HepG2 (cell line): ENCODE results near the gene DCLRE1B. TPM values are rescaled to one million over a fixed set of nuclear protein-coding genes. Genes with fewer than 3 reads are reported as not detected.

Experiments used
- ATAC-seq: fragments of 200-7000 bp; cut with Tn5 transposase; 3 replicates; pipeline ENCODE4 v1.9.1; 2020; ENCODE audit warnings: mild to moderate bottlenecking, moderate library complexity
- BruUV-seq: library from RNA; stranded (reverse); fragments of 400-500 nt; replicated peaks from 2 replicates; lab custom pipeline; 2021; lab: Mats Ljungman, UMichigan
- CTCF ChIA-PET: fragments of 300-600 bp; formaldehyde crosslinking; extraction: SDS; loops from one replicate; lab custom pipeline; 2021; ENCODE audit warnings: low total read pairs, inconsistent platforms, low intra/inter-chr PET ratio; lab: Yijun Ruan, JAX
- POLR2A ChIA-PET: fragments of 350-600 bp; sonication (Branson Sonifier 250); formaldehyde crosslinking; loops from one replicate; lab custom pipeline; 2020; ENCODE audit warnings: antibody characterized with exemption, inconsistent platforms; lab: Yijun Ruan, JAX
- DNase-seq: peaks from one replicate; pipeline ENCODE4 v3.0.0-alpha.2; 2015; ENCODE audit warnings: low spot score
- FAIRE-seq: peaks from 3 replicates; lab custom pipeline; 2011; peaks lifted over from hg19 to GRCh38; lab: Jason Lieb, UNC
- H2AFZ ChIP-seq: one replicate; pipeline ENCODE4 v1.6.1; 2011; ENCODE audit warnings: low read length, inconsistent platforms
- H3K27ac ChIP-seq: fragments of 300-600 bp; 3 replicates; pipeline ENCODE4 v1.8.0; 2011; ENCODE audit warnings: mixed run types, mild to moderate bottlenecking, mixed read lengths, low read length, inconsistent platforms; ENCODE audit not compliant: insufficient read depth; ENCODE audit errors: extremely low read length
- H3K27me3 ChIP-seq, 2 experiments: fragments of 200-600 bp in 1 of 2; 2 replicates in 1 of 2; 3 replicates in 1 of 2; pipeline versions ENCODE4 v1.6.0 to v1.8.0; 2011; ENCODE audit warnings: low read length in 2 of 2, mild to moderate bottlenecking in 2 of 2, moderate library complexity in 2 of 2, inconsistent platforms in 1 of 2; ENCODE audit not compliant: insufficient read depth in 2 of 2, control insufficient read depth in 1 of 2
- H3K36me3 ChIP-seq, 2 experiments: fragments of 200-600 bp in 1 of 2; replicated peaks in 1 of 2; 2 replicates in 1 of 2; 3 replicates in 1 of 2; pipeline versions ENCODE4 v1.5.1 to v1.8.0; 2011; ENCODE audit warnings: low read length in 2 of 2, inconsistent platforms in 1 of 2; ENCODE audit not compliant: insufficient read depth in 2 of 2, control insufficient read depth in 1 of 2
- H3K4me1 ChIP-seq: 2 replicates; pipeline ENCODE4 v1.5.1; 2012; ENCODE audit warnings: low read length, inconsistent platforms; ENCODE audit not compliant: insufficient read depth
- H3K4me2 ChIP-seq: 2 replicates; pipeline ENCODE4 v1.6.0; 2011; ENCODE audit warnings: low read depth, low read length, inconsistent platforms
- H3K4me3 ChIP-seq, 3 experiments: fragments of 200-600 bp in 1 of 3; sonication (generic), shearing (Covaris generic) in 1 of 3; replicated peaks in 1 of 3; 2 replicates each; pipeline ENCODE4 v1.5.1; 2011 to 2016; ENCODE audit warnings: low read length in 3 of 3, inconsistent platforms in 2 of 3, low read depth in 2 of 3, mild to moderate bottlenecking in 2 of 3, control low read depth in 1 of 3, mixed read lengths in 1 of 3; ENCODE audit not compliant: insufficient read depth in 1 of 3
- H3K79me2 ChIP-seq: one replicate; pipeline ENCODE4 v1.6.1; 2011; ENCODE audit warnings: low read length, inconsistent platforms; ENCODE audit not compliant: insufficient read depth
- H3K9ac ChIP-seq: 2 replicates; pipeline ENCODE4 v1.6.0; 2011; ENCODE audit warnings: mild to moderate bottlenecking, low read depth, low read length, inconsistent platforms; ENCODE audit not compliant: insufficient read depth
- H3K9me3 ChIP-seq: 2 replicates; pipeline ENCODE4 v1.5.1; 2012; ENCODE audit warnings: mild to moderate bottlenecking, low read length
- H4K20me1 ChIP-seq: 2 replicates; pipeline ENCODE4 v1.6.0; 2011; ENCODE audit warnings: inconsistent platforms, mild to moderate bottlenecking, low read length, moderate library complexity; ENCODE audit not compliant: insufficient read depth
- ATF1 ChIP-seq: IDR thresholded peaks from 2 replicates; pipeline ENCODE4 v1.6.1; 2016; ENCODE audit warnings: mild to moderate bottlenecking, control low read depth
- FOXK1 ChIP-seq: sonication (generic); formaldehyde crosslinking; IDR thresholded peaks from 2 replicates; pipeline ENCODE4 v1.4.0; 2020; ENCODE audit warnings: low read depth, missing genetic modification reagents, borderline replicate concordance
- FOXK2 ChIP-seq: fragments of 450-650 bp; IDR thresholded peaks from 2 replicates; pipeline ENCODE4 v1.6.1; 2016
- MAFF ChIP-seq: IDR thresholded peaks from 2 replicates; pipeline ENCODE4 v1.6.1; 2011; ENCODE audit warnings: low read depth, low read length, improper control_type of control experiment
- MAFK ChIP-seq, 2 experiments: IDR thresholded peaks in 1 of 2; conservative IDR thresholded peaks in 1 of 2; 2 replicates each; pipeline ENCODE4 v1.6.1; 2011; ENCODE audit warnings: improper control_type of control experiment in 2 of 2, low read length in 2 of 2
- SKI ChIP-seq: fragments of 450-650 bp; IDR thresholded peaks from one replicate; pipeline ENCODE4 v1.6.1; 2018; ENCODE audit warnings: mild to moderate bottlenecking; ENCODE audit not compliant: partially characterized antibody
- TEAD3 ChIP-seq: optimal IDR thresholded peaks from 2 replicates; pipeline ENCODE3; 2016; ENCODE audit warnings: borderline replicate concordance
- ZNF101 ChIP-seq: sonication (generic); formaldehyde crosslinking; IDR thresholded peaks from 2 replicates; pipeline ENCODE4 v1.4.0; 2020; ENCODE audit warnings: mild to moderate bottlenecking, low read depth, missing genetic modification reagents, borderline replicate concordance
- ZNF24 ChIP-seq: fragments of 450-650 bp; IDR thresholded peaks from 2 replicates; pipeline ENCODE4 v1.6.1; 2017; ENCODE audit warnings: antibody characterized with exemption, mild to moderate bottlenecking
- ZNF296 ChIP-seq: sonication (generic); formaldehyde crosslinking; conservative IDR thresholded peaks from 2 replicates; pipeline ENCODE4 v1.5.0; 2020; ENCODE audit warnings: mild to moderate bottlenecking, missing genetic modification reagents
- WGBS: methylation state at CpG from one replicate; pipeline ENCODE4 v1.1.6; 2017; ENCODE audit warnings: low lambda C conversion rate; 5-methylcytosine and 5-hydroxymethylcytosine counted together
- in situ Hi-C: cut with HindIII; loops from 2 replicates; pipeline ENCODE4 v1.10.0; 2017; ENCODE audit warnings: low pct_unique_long_range_greater_than_20kb; ENCODE audit not compliant: extremely low pct_ligation_motif_present
- intact Hi-C: fragments of 100-400 bp; cut with micrococcal nuclease; formaldehyde crosslinking; loops from one replicate; pipeline ENCODE4 v1.10.0; 2022; ENCODE audit not compliant: unreplicated experiment
- polyA plus RNA-seq, 8 experiments: library from polyadenylated mRNA; depleted of rRNA in 3 of 8; stranded (reverse) in 7 of 8; unstranded in 1 of 8; fragments of >200 nt; fragmentation: Illumina TruSeq in 4 of 8; extraction: Trizol in 4 of 8; gene quantifications; 2 replicates each; pipeline versions ENCODE4 v1.2.1 to v1.2.3, GENCODE V29; 2011 to 2016; ENCODE audit warnings: low read depth in 4 of 8, missing spikeins in 1 of 8, mixed read lengths in 1 of 8; ENCODE audit not compliant: insufficient read depth in 1 of 8
- total RNA-seq, 5 experiments: library from RNA; depleted of rRNA; stranded (reverse); fragments of >200 nt; fragmentation: Illumina TruSeq; extraction: Trizol; gene quantifications; 2 replicates each; pipeline ENCODE4 v1.2.3, GENCODE V29; 2016; ENCODE audit warnings: low read depth in 1 of 5
- TF ChIP-seq, protein P1 (sequence below), 2 experiments: sonication (generic) in 1 of 2; formaldehyde crosslinking in 1 of 2; IDR thresholded peaks; 2 replicates each; pipeline versions ENCODE4 v1.5.1 to v1.6.1; 2011 to 2020; ENCODE audit warnings: borderline replicate concordance in 1 of 2, low read depth in 1 of 2, low read length in 1 of 2, mild to moderate bottlenecking in 1 of 2, missing genetic modification reagents in 1 of 2, moderate library complexity in 1 of 2

Gene DCLRE1B
- total and polyA plus RNA-seq, 2 of the 13 experiments (the other 11 are each of a cell fraction or from before 2014, with no cell fraction given) = 2.7 to 8.0 TPM

DNA sequence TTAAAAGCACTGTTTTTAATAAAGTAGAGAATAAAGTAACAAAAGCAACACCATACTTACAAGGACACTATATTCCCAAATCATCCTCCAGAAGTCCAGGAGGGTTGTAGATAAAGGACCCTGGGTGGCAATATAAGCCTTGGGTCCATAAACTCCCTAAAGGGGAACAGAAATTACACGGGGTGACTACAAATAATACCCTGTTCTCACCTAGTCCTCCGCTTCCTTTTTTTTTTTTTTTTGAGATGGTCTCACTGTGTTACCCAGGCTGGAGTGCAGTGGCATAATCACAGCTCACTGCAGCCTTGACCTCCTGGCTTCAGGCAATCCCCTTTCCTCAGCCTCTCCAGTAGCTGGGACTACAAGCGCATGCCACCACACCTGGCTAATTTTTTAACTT lies 46.7 kb upstream of the DCLRE1B start (continued):
- TF ChIP-seq ATF1 = no peak

DNA sequence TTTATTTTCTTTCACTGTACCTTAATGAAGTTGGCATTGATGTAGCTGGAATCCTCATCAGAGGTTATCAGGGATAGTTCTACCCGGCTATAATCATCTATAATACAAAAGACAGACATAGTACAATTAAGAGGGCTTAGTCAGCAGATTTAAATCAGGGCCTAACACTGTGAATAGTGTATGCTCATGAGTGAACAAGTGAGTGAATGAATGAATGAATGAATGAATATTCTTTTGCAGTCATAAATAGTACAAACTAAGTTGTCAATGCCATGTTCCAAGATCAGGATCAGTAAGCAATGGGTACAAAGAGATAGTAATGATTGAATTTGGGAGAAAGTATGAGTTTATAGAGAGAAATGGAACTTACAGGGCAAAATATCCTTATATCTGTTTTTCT lies 46.1 kb upstream of the DCLRE1B start:
- Histone ChIP-seq H3K27ac (no peak overlapping the region), H3K9me3 (no peaks in the 10 kb centered on the region), H3K36me3 (no peaks in the 10 kb centered on the region), H3K4me2 (no peak overlapping the region), H3K4me1 (peaks cover 14% of the 10 kb centered on the region), H2AFZ (no peak overlapping the region), H3K9ac (no peak overlapping the region), H3K79me2 (no peaks in the 10 kb centered on the region), H3K4me3 (no peak overlapping the region), H4K20me1 (no peaks in the 10 kb centered on the region), H3K27me3 (no peaks in the 10 kb centered on the region; a peak in 1 of 5 replicates)
- WGBS = 4% methylated on average over 1 of the region's 1 CpG
- DNase-seq = no peak
- CTCF ChIA-PET = no interaction called here
- POLR2A ChIA-PET = no interaction called here
- FAIRE-seq = no peak
- TF ChIP-seq MAFK (conservative IDR thresholded peaks at IDR 0.05 in 1 of 2, IDR thresholded peaks at IDR 0.05 in 1 of 2; ENCODE audit: low read length in 2 of 2) = peak; percentile 71 to 90
- no peak for TF ChIP-seq ZNF101 (CRISPR knock-in tag)
- TF ChIP-seq MAFF = peak; percentile 79
- intact Hi-C loops = no loop called here
- in situ Hi-C loops = no loop called here
- no TSS peak for BruUV-seq
- no peak for ATAC-seq

DNA sequence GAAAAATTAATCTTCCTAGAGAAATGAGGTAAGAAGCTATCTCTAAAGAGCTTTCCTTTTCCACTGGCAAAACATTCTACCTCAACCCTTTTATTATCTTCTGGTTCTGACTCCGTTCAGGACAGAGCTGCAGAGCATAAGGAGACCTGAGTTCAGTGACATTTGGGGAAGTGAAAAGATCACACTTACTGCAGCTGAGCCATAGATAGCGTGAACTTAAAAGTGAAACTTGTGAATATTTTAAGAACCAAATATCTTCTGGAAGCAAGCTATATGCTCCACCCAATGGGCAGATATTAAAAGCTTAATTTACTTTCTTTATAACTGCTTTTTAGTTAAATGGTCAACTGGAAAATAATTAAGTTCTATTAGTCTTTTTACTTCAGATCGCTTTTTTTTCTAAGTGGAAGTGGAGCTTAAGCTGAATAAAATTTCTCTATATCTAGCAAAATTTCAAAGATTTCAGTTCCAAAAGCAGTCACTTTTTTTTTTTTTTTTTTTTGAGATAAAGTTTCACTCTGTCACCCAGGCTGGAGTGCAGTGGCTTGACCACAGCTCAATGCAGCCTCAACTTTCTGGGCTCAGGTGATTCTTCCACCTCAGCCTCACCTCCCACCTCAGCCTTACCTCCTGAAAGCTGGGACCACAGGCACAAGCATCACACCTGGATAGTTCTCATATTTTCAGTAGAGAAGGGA lies 45.5 kb upstream of the DCLRE1B start:
- Histone ChIP-seq H3K27me3 (no peaks in the 10 kb centered on the region; a peak in 1 of 5 replicates), H3K36me3 (no peaks in the 10 kb centered on the region), H3K79me2 (no peaks in the 10 kb centered on the region), H3K4me3 (no peak overlapping the region), H3K9me3 (no peaks in the 10 kb centered on the region), H4K20me1 (no peaks in the 10 kb centered on the region), H2AFZ (no peak overlapping the region), H3K27ac (no peak overlapping the region), H3K4me2 (no peak overlapping the region), H3K9ac (no peak overlapping the region), H3K4me1 (peaks cover 14% of the 10 kb centered on the region)
- TF ChIP-seq, protein P1, sequence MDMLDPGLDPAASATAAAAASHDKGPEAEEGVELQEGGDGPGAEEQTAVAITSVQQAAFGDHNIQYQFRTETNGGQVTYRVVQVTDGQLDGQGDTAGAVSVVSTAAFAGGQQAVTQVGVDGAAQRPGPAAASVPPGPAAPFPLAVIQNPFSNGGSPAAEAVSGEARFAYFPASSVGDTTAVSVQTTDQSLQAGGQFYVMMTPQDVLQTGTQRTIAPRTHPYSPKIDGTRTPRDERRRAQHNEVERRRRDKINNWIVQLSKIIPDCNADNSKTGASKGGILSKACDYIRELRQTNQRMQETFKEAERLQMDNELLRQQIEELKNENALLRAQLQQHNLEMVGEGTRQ (IDR thresholded peaks at IDR 0.05; ENCODE audit: low read depth, low read length) = no peak
- TF ChIP-seq, protein P1 (CRISPR knock-in tag; IDR thresholded peaks at IDR 0.05; ENCODE audit: borderline replicate concordance) = no peak
- no peak for TF ChIP-seq ZNF296 (CRISPR knock-in tag)
- no peak for TF ChIP-seq FOXK2
- no peak for TF ChIP-seq TEAD3 (CRISPR knock-in tag)
- TF ChIP-seq SKI = no peak
- no peak for TF ChIP-seq FOXK1 (CRISPR knock-in tag)
- no peak for TF ChIP-seq ZNF24
- CTCF ChIA-PET = no interaction called here
- FAIRE-seq (no peak), ATAC-seq (no peak), DNase-seq (no peak)
- intact Hi-C loops (no loop called here), in situ Hi-C loops (no loop called here)
- POLR2A ChIA-PET = no interaction called here
- WGBS = 33% methylated on average over 3 of the region's 3 CpGs
- BruUV-seq = no TSS peak
